Measurements from ENCODE around the gene IL11. TPM values are rescaled to one million over a fixed set of nuclear protein-coding genes. Genes with fewer than 3 reads are reported as not detected.
"Not testable (repeated sequence)": the region's sequence is repeated elsewhere in the genome, so short reads cannot be mapped to it uniquely, and the experiment has no call there.

The IL11 gene
- total and polyA plus RNA-seq, 2 donors (not counting 1 experiment from before 2014, with no cell fraction given): 0.66 to 1.2 TPM

DNA sequence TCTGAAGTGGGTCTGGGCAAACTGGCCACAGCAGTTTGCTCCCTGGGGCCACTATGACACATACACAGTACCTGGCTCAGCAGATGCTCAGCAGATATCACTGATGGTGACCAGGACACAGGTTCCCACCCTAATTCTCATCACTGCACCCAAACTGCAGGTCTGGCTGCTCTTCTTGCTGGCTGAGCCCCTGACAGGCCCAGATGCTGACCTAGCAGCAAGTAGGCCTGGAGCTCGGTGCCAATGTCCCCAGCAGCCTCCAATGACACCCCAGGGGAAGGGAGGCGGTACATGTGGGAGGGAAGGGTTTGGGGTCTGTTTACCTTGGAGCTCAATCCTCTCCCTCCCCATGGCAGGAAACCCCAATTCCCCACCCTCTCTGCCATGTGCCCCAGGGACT is 32.2 kb upstream of the IL11 start:
- Histone ChIP-seq H3K9me3 (ENCODE audit: control insufficient read depth, insufficient read depth, low read depth, low read length) (no peaks in the 10 kb centered on the region), H3K79me2 (ENCODE audit: control insufficient read depth, insufficient read depth, low read length) (peaks cover 38% of the 10 kb centered on the region), H3K27ac (ENCODE audit: insufficient read depth, low read length) (no peak overlapping the region), H3K4me1 (ENCODE audit: control insufficient read depth, extremely low read depth, insufficient read depth, low read length) (peaks cover 15% of the 10 kb centered on the region), H3K4me2 (ENCODE audit: extremely low read depth, insufficient read depth, low read length) (no peak overlapping the region), H3K27me3 (ENCODE audit: control insufficient read depth, insufficient read depth, low read length) (no peaks in the 10 kb centered on the region), H4K20me1 (ENCODE audit: control insufficient read depth, extremely low read depth, insufficient read depth, low read length) (peaks cover 2% of the 10 kb centered on the region), H3K36me3 (ENCODE audit: control insufficient read depth, insufficient read depth, low read length) (peaks cover 17% of the 10 kb centered on the region), H3K4me3 (replicated peaks in 1 of 4; ENCODE audit: control extremely low read depth in 1 of 4, insufficient read depth in 1 of 4, low read depth in 3 of 4, low read length in 4 of 4) (no peak overlapping the region), H3K9ac (ENCODE audit: insufficient read depth, low read length) (no peak overlapping the region), H2AFZ (ENCODE audit: low read length) (no peak overlapping the region)
- TF ChIP-seq EZH2 (IDR thresholded peaks at IDR 0.05; ENCODE audit: low read length, missing control alignments): no peak
- DNase-seq (ENCODE audit: low read depth in 2 of 2): no peak

DNA sequence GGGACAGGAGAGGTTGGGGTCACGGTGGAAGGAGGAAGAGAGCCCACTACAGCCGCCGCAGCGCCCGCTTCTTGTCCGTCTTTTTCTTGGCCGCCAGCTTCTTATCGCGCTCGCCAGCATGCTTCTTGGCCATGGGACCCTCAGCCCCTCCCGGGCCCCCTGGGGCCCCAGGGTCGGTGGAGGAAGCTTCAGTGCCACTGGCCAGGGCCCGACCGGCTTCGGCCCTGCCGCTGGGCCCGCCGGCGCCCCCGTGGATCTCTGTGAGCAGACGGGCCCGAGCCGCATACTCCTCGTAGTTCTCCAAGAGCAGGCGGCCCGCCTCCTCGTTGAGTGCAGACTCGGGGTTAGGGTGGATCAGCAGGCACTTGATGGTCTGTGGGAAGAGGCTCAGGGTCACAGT is 31.1 kb upstream of the IL11 start:
- H2AFZ ChIP-seq (ENCODE audit: low read length); H3K4me2 ChIP-seq (ENCODE audit: extremely low read depth, insufficient read depth, low read length); H3K4me3 ChIP-seq (replicated peaks in 1 of 4; ENCODE audit: control extremely low read depth in 1 of 4, insufficient read depth in 1 of 4, low read depth in 3 of 4, low read length in 4 of 4); H3K27ac ChIP-seq (ENCODE audit: insufficient read depth, low read length); DNase-seq (ENCODE audit: low read depth in 2 of 2); H4K20me1 ChIP-seq (ENCODE audit: control insufficient read depth, extremely low read depth, insufficient read depth, low read length); H3K9ac ChIP-seq (ENCODE audit: insufficient read depth, low read length); H3K27me3 ChIP-seq (ENCODE audit: control insufficient read depth, insufficient read depth, low read length); H3K9me3 ChIP-seq (ENCODE audit: control insufficient read depth, insufficient read depth, low read depth, low read length): not testable (repeated sequence)
- Histone ChIP-seq H3K79me2 (ENCODE audit: control insufficient read depth, insufficient read depth, low read length) (peaks cover 28% of the 10 kb centered on the region), H3K4me1 (ENCODE audit: control insufficient read depth, extremely low read depth, insufficient read depth, low read length) (peaks cover 13% of the 10 kb centered on the region), H3K36me3 (ENCODE audit: control insufficient read depth, insufficient read depth, low read length) (peaks cover 15% of the 10 kb centered on the region)

DNA sequence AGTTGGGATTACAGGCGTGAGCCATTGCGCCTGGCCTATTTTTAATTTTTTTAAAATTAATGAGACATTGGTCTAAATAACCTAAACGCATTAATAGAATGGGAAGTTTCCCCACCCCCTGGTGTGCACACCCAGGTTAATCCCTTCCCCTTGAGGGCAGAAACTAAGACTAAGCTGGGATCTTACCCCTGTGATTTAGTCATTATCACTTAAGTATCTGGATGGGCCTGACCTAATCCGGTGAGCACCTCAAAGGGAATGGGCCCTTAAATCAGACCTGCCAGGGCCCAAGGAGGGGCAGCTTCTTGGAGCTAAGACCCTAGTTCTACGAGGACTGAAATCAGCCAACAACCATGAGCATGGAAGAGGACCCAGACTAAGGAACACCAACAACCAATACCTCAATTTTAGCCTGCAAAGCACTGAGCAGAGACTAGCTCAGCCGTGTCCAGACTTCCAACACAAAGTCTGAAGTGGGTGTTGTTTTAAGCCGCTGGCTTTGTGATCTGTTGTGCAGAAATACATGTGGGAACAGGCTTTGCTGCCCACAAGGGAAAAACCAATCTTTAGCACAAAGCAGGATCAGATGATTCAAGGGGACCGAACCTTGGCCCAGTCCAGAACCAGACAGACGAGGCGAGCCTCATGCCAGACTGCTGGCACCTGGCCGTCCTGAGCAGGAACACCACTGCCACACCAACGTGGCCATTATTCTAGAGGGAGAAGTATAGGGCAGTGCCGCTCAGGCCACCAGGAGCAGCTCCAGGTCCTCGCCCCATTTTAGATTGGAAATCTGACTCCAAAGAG is 30.2 kb upstream of the IL11 start:
- H3K27ac ChIP-seq (ENCODE audit: insufficient read depth, low read length): no peak overlapping the region
- peaks cover 19% of the 10 kb centered on the region for H3K79me2 ChIP-seq (ENCODE audit: control insufficient read depth, insufficient read depth, low read length)
- H4K20me1 ChIP-seq (ENCODE audit: control insufficient read depth, extremely low read depth, insufficient read depth, low read length): peaks cover under 1% of the 10 kb centered on the region
- H3K27me3 ChIP-seq (ENCODE audit: control insufficient read depth, insufficient read depth, low read length): no peaks in the 10 kb centered on the region
- peaks cover 4% of the 10 kb centered on the region for H3K4me1 ChIP-seq (ENCODE audit: control insufficient read depth, extremely low read depth, insufficient read depth, low read length)
- H3K4me2 ChIP-seq (ENCODE audit: extremely low read depth, insufficient read depth, low read length): no peak overlapping the region
- DNase-seq (ENCODE audit: low read depth in 2 of 2): no peak
- TF ChIP-seq, protein P1, sequence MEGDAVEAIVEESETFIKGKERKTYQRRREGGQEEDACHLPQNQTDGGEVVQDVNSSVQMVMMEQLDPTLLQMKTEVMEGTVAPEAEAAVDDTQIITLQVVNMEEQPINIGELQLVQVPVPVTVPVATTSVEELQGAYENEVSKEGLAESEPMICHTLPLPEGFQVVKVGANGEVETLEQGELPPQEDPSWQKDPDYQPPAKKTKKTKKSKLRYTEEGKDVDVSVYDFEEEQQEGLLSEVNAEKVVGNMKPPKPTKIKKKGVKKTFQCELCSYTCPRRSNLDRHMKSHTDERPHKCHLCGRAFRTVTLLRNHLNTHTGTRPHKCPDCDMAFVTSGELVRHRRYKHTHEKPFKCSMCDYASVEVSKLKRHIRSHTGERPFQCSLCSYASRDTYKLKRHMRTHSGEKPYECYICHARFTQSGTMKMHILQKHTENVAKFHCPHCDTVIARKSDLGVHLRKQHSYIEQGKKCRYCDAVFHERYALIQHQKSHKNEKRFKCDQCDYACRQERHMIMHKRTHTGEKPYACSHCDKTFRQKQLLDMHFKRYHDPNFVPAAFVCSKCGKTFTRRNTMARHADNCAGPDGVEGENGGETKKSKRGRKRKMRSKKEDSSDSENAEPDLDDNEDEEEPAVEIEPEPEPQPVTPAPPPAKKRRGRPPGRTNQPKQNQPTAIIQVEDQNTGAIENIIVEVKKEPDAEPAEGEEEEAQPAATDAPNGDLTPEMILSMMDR (conservative IDR thresholded peaks at IDR 0.05 in 1 of 2, IDR thresholded peaks at IDR 0.05 in 1 of 2; ENCODE audit: low read depth in 1 of 2, low read length in 2 of 2): no peak
- no peak for TF ChIP-seq EZH2 (IDR thresholded peaks at IDR 0.05; ENCODE audit: low read length, missing control alignments)
- H3K36me3 ChIP-seq (ENCODE audit: control insufficient read depth, insufficient read depth, low read length): peaks cover 6% of the 10 kb centered on the region
- no peak overlapping the region for H3K4me3 ChIP-seq (replicated peaks in 1 of 4; ENCODE audit: control extremely low read depth in 1 of 4, insufficient read depth in 1 of 4, low read depth in 3 of 4, low read length in 4 of 4)
- no peak overlapping the region for H3K9ac ChIP-seq (ENCODE audit: insufficient read depth, low read length)
- H2AFZ ChIP-seq (ENCODE audit: low read length): no peak overlapping the region
- no peaks in the 10 kb centered on the region for H3K9me3 ChIP-seq (ENCODE audit: control insufficient read depth, insufficient read depth, low read depth, low read length)

Measured in fibroblast of lung (primary cell).